ENCODE measurements around the gene RNF212B. TPM values are rescaled to one million over a fixed set of nuclear protein-coding genes. Genes with fewer than 3 reads are reported as not detected.

Gene RNF212B
- total and polyA plus RNA-seq, 2 of the 13 experiments (the other 11 are each of a cell fraction or from before 2014, with no cell fraction given): 0.05 TPM; not detected in 1

GRCh38 chr14:23245282-23245681, 7.5 kb downstream of the RNF212B start (continued):
- TF ChIP-seq IKZF5 (CRISPR knock-in tag; IDR thresholded peaks at IDR 0.05): no peak
- no peak for TF ChIP-seq ZNF512B (CRISPR knock-in tag; IDR thresholded peaks at IDR 0.05; ENCODE audit: borderline replicate concordance)
- no peak for TF ChIP-seq SCMH1 (CRISPR knock-in tag; IDR thresholded peaks at IDR 0.05; ENCODE audit: borderline replicate concordance)
- peak in 1 of 2 experiments; percentile 63; a peak in 3 of 4 replicates for TF ChIP-seq MAFK (conservative IDR thresholded peaks at IDR 0.05 in 1 of 2, IDR thresholded peaks at IDR 0.05 in 1 of 2; ENCODE audit: low read length in 2 of 2)
- TF ChIP-seq SRSF9 (IDR thresholded peaks at IDR 0.05; ENCODE audit: borderline replicate concordance, insufficient read depth, low read depth, low read length, poor library complexity, severe bottlenecking): no peak
- peak; percentile 37; the same call in 1 of the 2 replicates for TF ChIP-seq MAFF (IDR thresholded peaks at IDR 0.05; ENCODE audit: low read depth, low read length)
- no peak for TF ChIP-seq THRA (CRISPR knock-in tag; IDR thresholded peaks at IDR 0.05; ENCODE audit: borderline replicate concordance)
- TF ChIP-seq ZSCAN12 (CRISPR knock-in tag; IDR thresholded peaks at IDR 0.05): no peak
- TF ChIP-seq ZNF296 (CRISPR knock-in tag; conservative IDR thresholded peaks at IDR 0.05): no peak
- TF ChIP-seq NFAT5 (CRISPR knock-in tag; IDR thresholded peaks at IDR 0.05): no peak
- 0 out of 2 replicates have a peak, but pooled peaks have one; percentile 37 for TF ChIP-seq FOXK2 (IDR thresholded peaks at IDR 0.05)
- peak; percentile 82 for TF ChIP-seq FOXA3 (CRISPR knock-in tag; IDR thresholded peaks at IDR 0.05)
- no peak for TF ChIP-seq TEAD2 (CRISPR knock-in tag; IDR thresholded peaks at IDR 0.05)
- TF ChIP-seq HES4 (CRISPR knock-in tag; IDR thresholded peaks at IDR 0.05; ENCODE audit: borderline replicate concordance): no peak
- TF ChIP-seq ZNF280D (CRISPR knock-in tag; IDR thresholded peaks at IDR 0.05): no peak
- TF ChIP-seq SIX1 (CRISPR knock-in tag; IDR thresholded peaks at IDR 0.05; ENCODE audit: borderline replicate concordance): no peak

Measured in HepG2 (cell line).